Endodermal cell (in vitro differentiated cells): ENCODE results near the gene FAIM2. TPM values are rescaled to one million over a fixed set of nuclear protein-coding genes. Genes with fewer than 3 reads are reported as not detected.

Experiments
- DNase-seq: peaks from one replicate; pipeline ENCODE4 v3.0.0-alpha.2; 2017
- H3K27ac ChIP-seq: 2 replicates; pipeline ENCODE4 v1.5.1; 2013; ENCODE audit warnings: mild to moderate bottlenecking, low read depth, low read length, moderate library complexity
- H3K27me3 ChIP-seq: 2 replicates; pipeline ENCODE4 v1.6.1; 2013; ENCODE audit warnings: mild to moderate bottlenecking, low read length, moderate library complexity; ENCODE audit not compliant: insufficient read depth, control insufficient read depth, poor library complexity, severe bottlenecking
- H3K36me3 ChIP-seq: 2 replicates; pipeline ENCODE4 v1.7.0; 2013; ENCODE audit warnings: mild to moderate bottlenecking, low read length, moderate library complexity; ENCODE audit not compliant: control insufficient read depth, insufficient read depth
- H3K4me1 ChIP-seq: one replicate; pipeline ENCODE4 v1.7.0; 2013; ENCODE audit warnings: low read length; ENCODE audit not compliant: control insufficient read depth, insufficient read depth
- H3K4me3 ChIP-seq: 2 replicates; pipeline ENCODE4 v1.5.1; 2013; ENCODE audit warnings: mild to moderate bottlenecking, low read length, moderate library complexity
- H3K9ac ChIP-seq: 2 replicates; pipeline ENCODE4 v1.6.1; 2013; ENCODE audit warnings: mild to moderate bottlenecking, low read length, moderate library complexity; ENCODE audit not compliant: poor library complexity, severe bottlenecking; ENCODE audit errors: extremely low read depth
- H3K9me3 ChIP-seq: 2 replicates; pipeline ENCODE4 v1.6.1; 2013; ENCODE audit warnings: mild to moderate bottlenecking, low read length, moderate library complexity; ENCODE audit not compliant: control insufficient read depth
- H3K27ac Mint-ChIP-seq: 2 replicates; pipeline ENCODE4 v1.8.0; 2020; ENCODE audit warnings: mixed read lengths
- H3K27me3 Mint-ChIP-seq: 2 replicates; pipeline ENCODE4 v1.8.0; 2021; ENCODE audit warnings: mild to moderate bottlenecking, mixed read lengths; ENCODE audit not compliant: insufficient read depth
- H3K36me3 Mint-ChIP-seq: 2 replicates; pipeline ENCODE4 v1.8.0; 2020; ENCODE audit warnings: low read depth, mixed read lengths
- H3K4me1 Mint-ChIP-seq: 2 replicates; pipeline ENCODE4 v1.8.0; 2020; ENCODE audit warnings: mixed read lengths
- H3K4me3 Mint-ChIP-seq: 2 replicates; pipeline ENCODE4 v1.8.0; 2020; ENCODE audit warnings: mild to moderate bottlenecking, moderate library complexity, mixed read lengths
- H3K9me3 Mint-ChIP-seq: 2 replicates; pipeline ENCODE4 v1.8.0; 2020; ENCODE audit warnings: mild to moderate bottlenecking, mixed read lengths
- WGBS, 2 experiments: methylation state at CpG; one replicate each; pipeline versions ENCODE4 v1.1.5 to v1.1.7; 2013; ENCODE audit warnings: missing lambda C conversion rate in 2 of 2, mixed read lengths in 1 of 2; ENCODE audit not compliant: insufficient coverage in 1 of 2, insufficient read length in 1 of 2; 5-methylcytosine and 5-hydroxymethylcytosine counted together
- total RNA-seq, 2 donors: library from RNA; stranded (reverse); fragmentation: NEBNext Ultra II Directional in 1 of 2; extraction: Animal tissue kit (Norgen Biotek cat#: 25700) in 1 of 2; gene quantifications; 2 replicates in 1 of 2; 3 replicates in 1 of 2; pipeline ENCODE4 v1.2.1, GENCODE V29; 2021
- TF ChIP-seq, protein P1 (sequence below): fragments of 200-600 bp; sonication (generic); conservative IDR thresholded peaks from 2 replicates; pipeline ENCODE4 v1.5.0; 2021; ENCODE audit warnings: antibody characterized with exemption, mild to moderate bottlenecking

The FAIM2 gene
- total RNA-seq, 2 donors from 2014 or later = not detected

DNA sequence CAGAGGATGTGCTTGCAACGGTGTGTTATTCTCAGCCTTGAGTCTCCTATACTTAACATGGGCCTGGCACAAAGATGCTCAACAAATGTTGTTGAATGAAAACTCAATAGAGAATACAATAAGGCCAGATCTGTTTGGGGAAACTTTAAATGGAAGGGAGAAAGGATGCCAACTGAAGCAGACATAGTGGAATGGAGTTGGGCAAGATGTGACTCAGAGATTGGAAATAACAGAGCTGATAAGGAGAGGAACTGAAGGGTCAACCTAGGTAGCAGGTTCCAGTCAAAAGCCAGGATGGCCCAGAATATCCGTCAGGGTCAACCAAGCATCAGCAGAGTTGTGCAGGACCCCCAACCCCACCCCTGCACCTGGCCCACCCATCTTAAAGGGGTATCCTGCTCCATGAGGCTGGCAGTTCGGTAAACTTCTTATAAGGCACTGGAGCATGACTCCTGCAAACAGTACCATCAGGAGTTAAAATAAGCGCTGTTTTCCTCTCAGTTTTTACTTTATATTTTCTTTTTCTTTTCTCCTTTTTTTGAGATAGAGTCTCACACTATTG is 59.7 kb downstream of the FAIM2 start:
- Mint-ChIP-seq H3K4me3 (no peak overlapping the region), H3K9me3 (no peaks in the 10 kb centered on the region)
- 98 to 100% methylated on average over 4 of the region's 4 CpGs for WGBS, 2 experiments

DNA sequence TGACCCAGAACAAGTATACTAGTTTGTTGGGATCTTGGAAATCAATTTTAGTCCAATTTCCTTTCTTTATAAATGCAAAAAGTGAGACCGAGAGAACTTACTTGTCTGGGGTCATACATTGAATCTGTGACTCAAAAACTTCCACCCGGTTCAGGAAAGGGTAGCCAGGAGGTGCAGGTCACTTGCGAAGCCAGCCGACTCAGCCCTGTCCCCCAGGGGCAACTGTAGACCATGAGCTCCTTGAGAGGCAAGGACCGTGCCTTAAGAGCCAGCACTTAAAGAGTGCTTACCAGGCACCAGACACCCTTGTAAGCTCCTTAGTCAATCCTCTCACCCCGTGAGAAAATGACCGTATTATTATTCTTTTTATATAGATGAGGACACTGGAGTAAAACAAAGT is 60.3 kb downstream of the FAIM2 start:
- Mint-ChIP-seq H3K9me3 (no peaks in the 10 kb centered on the region), H3K4me1 (peaks cover 12% of the 10 kb centered on the region), H3K4me3 (peak overlapping the region; percentile 89), H3K27me3 (peaks cover 30% of the 10 kb centered on the region), H3K36me3 (no peaks in the 10 kb centered on the region), H3K27ac (no peak overlapping the region)
- Histone ChIP-seq H3K27ac (peak overlapping the region; percentile 50), H3K4me1 (no peaks in the 10 kb centered on the region), H3K27me3 (peaks cover 6% of the 10 kb centered on the region), H3K9ac (peak overlapping the region; percentile 54), H3K36me3 (no peaks in the 10 kb centered on the region), H3K4me3 (peak overlapping the region; percentile 93), H3K9me3 (no peaks in the 10 kb centered on the region)
- no peak for DNase-seq
- TF ChIP-seq, protein P1, sequence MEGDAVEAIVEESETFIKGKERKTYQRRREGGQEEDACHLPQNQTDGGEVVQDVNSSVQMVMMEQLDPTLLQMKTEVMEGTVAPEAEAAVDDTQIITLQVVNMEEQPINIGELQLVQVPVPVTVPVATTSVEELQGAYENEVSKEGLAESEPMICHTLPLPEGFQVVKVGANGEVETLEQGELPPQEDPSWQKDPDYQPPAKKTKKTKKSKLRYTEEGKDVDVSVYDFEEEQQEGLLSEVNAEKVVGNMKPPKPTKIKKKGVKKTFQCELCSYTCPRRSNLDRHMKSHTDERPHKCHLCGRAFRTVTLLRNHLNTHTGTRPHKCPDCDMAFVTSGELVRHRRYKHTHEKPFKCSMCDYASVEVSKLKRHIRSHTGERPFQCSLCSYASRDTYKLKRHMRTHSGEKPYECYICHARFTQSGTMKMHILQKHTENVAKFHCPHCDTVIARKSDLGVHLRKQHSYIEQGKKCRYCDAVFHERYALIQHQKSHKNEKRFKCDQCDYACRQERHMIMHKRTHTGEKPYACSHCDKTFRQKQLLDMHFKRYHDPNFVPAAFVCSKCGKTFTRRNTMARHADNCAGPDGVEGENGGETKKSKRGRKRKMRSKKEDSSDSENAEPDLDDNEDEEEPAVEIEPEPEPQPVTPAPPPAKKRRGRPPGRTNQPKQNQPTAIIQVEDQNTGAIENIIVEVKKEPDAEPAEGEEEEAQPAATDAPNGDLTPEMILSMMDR = no peak
- 83 to 91% methylated on average over 1 to 7 of the region's 7 CpGs for WGBS, 2 experiments

More for the DNA sequence above, 59.7 kb downstream of the FAIM2 start:
- H3K36me3 ChIP-seq = no peaks in the 10 kb centered on the region
- H3K4me3 ChIP-seq = peak overlapping the region; percentile 93
- TF ChIP-seq, protein P1 = no peak
- H3K4me1 Mint-ChIP-seq = peaks cover 16% of the 10 kb centered on the region
- no peaks in the 10 kb centered on the region for H3K9me3 ChIP-seq
- no peak overlapping the region for H3K9ac ChIP-seq
- DNase-seq = no peak
- no peaks in the 10 kb centered on the region for H3K36me3 Mint-ChIP-seq
- H3K27ac ChIP-seq = no peak overlapping the region
- H3K4me1 ChIP-seq = no peaks in the 10 kb centered on the region
- peaks cover 36% of the 10 kb centered on the region for H3K27me3 Mint-ChIP-seq
- peaks cover 11% of the 10 kb centered on the region for H3K27me3 ChIP-seq
- H3K27ac Mint-ChIP-seq = no peak overlapping the region

DNA sequence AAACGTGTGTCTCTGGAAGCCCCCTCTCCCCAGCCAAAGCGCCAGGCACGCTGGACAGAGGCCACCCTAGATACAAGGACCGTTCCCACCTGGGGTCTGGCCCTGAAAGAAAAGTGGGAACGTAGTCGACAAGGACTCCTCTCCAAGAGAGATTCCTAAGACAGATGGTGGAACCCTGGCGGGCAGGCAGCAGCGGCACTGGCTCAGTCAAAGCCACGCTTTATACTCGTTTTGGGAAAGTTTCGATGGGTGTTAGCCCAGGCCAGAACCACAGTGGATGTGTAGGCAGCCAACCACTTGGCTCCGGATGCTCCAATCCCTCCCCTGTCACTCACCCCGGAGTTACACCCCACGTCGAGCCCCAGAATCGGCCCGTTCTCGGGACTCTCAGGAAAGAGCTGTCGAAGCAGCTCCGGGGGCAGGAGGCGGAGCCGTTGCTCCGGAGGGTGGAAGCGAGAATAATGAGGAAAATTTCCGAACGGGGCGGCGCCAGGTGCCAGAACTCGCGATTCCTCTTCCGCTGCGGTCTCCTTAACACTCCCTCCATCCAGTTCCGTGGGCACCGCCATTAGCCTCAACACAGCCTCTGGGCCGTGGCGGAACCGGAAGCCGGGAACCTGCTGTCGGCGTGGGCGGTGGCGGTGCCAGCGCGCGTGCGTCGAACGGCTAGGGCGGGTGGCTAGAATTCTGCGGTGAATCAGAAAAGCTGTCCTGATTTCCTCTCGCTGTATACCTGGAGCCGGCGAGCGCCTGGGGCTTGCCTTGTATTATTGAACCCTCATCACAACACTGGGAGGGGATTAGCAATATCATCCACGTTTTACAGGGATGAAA is 61.0 kb downstream of the FAIM2 start, which contains the start of gene BCDIN3D:
Gene BCDIN3D (minus strand): TSS at position 588 of the 834 bp plus-strand sequence. CDS start 19 bp downstream, at position 569.
- Histone ChIP-seq H3K4me1 (no peaks in the 10 kb centered on the region), H3K36me3 (no peaks in the 10 kb centered on the region), H3K27ac (peak within 1 kb of the TSS; percentile 50), H3K27me3 (no peaks in the 10 kb centered on the region), H3K9me3 (no peaks in the 10 kb centered on the region), H3K9ac (peak within 1 kb of the TSS; percentile 54), H3K4me3 (peak within 1 kb of the TSS; percentile 93)
- H3K36me3 Mint-ChIP-seq = no peaks in the 10 kb centered on the region
- peaks cover 25% of the 10 kb centered on the region for H3K27me3 Mint-ChIP-seq
- TF ChIP-seq, protein P1 = no peak
- H3K27ac Mint-ChIP-seq = peak within 1 kb of the TSS; percentile 95
- DNase-seq = peak; percentile 97
- no peaks in the 10 kb centered on the region for H3K9me3 Mint-ChIP-seq
- 1% methylated on average over 22 to 55 of the region's 55 CpGs for WGBS, 2 experiments
- peak within 1 kb of the TSS; percentile 89 for H3K4me3 Mint-ChIP-seq
- H3K4me1 Mint-ChIP-seq = peaks cover 12% of the 10 kb centered on the region
